Upper lobe of left lung (tissue), 4 donors: ENCODE results near the gene CAPN2.

Experiments
- EP300 ChIP-seq, 4 donors: sonication (generic); formaldehyde crosslinking; IDR thresholded peaks; one replicate each; pipeline ENCODE4 v1.5.1; 2017; ENCODE audit warnings: antibody characterized with exemption in 4 of 4, control low read depth in 2 of 4
- POLR2A ChIP-seq, 4 donors: fragments of 450-650 bp; IDR thresholded peaks; one replicate each; pipeline ENCODE4 v1.5.1; 2016 to 2017; ENCODE audit warnings: antibody characterized with exemption in 4 of 4, mild to moderate bottlenecking in 2 of 4
- TF ChIP-seq, protein P1 (sequence below), 6 experiments: fragments of 450-650 bp in 4 of 6; fragments of 200-600 bp in 2 of 6; sonication (generic) in 2 of 6; IDR thresholded peaks; one replicate each; pipeline ENCODE4 v1.5.1; 2016 to 2019; ENCODE audit warnings: antibody characterized with exemption in 6 of 6

GRCh38 chr1:223708651-223709268 is 3.6 kb upstream of the CAPN2 start:
- TF ChIP-seq, protein P1, sequence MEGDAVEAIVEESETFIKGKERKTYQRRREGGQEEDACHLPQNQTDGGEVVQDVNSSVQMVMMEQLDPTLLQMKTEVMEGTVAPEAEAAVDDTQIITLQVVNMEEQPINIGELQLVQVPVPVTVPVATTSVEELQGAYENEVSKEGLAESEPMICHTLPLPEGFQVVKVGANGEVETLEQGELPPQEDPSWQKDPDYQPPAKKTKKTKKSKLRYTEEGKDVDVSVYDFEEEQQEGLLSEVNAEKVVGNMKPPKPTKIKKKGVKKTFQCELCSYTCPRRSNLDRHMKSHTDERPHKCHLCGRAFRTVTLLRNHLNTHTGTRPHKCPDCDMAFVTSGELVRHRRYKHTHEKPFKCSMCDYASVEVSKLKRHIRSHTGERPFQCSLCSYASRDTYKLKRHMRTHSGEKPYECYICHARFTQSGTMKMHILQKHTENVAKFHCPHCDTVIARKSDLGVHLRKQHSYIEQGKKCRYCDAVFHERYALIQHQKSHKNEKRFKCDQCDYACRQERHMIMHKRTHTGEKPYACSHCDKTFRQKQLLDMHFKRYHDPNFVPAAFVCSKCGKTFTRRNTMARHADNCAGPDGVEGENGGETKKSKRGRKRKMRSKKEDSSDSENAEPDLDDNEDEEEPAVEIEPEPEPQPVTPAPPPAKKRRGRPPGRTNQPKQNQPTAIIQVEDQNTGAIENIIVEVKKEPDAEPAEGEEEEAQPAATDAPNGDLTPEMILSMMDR (IDR thresholded peaks at IDR 0.05): no peak
- TF ChIP-seq EP300 (IDR thresholded peaks at IDR 0.05): no peak
- no peak for TF ChIP-seq POLR2A (IDR thresholded peaks at IDR 0.05)
